HUDEP-2 (cell line): ENCODE measurements around the gene GBE1.
A peak's percentile ranks its signal among the peaks of the same experiment; 100 is the strongest.

ENCODE experiments used
- DNase-seq, 76 experiments: peaks; one replicate each; lab custom pipeline; 2025; ENCODE audit not compliant: unreplicated experiment in 76 of 76; lab: John Stamatoyannopoulos, UW

GBE1 gene

GRCh38 chr3:81709606-81710005 lies 51.8 kb downstream of the GBE1 start:
- no peak for DNase-seq

- DNase-seq: no peak
Measured at GRCh38 chr3:81707996-81708395, 53.4 kb downstream of the GBE1 start.

- no peak for DNase-seq
Measured at GRCh38 chr3:81702126-81702525, 59.3 kb downstream of the GBE1 start.

GRCh38 chr3:81699536-81700320 lies 61.7 kb downstream of the GBE1 start:
- peak in 36 of 76 experiments; percentile 1 to 64 (median 16) for DNase-seq

GRCh38 chr3:81696090-81696489 lies 65.4 kb downstream of the GBE1 start:
- no peak for DNase-seq

GRCh38 chr3:81695302-81695701 lies 66.1 kb downstream of the GBE1 start:
- DNase-seq: no peak

- no peak for DNase-seq
Measured at GRCh38 chr3:81694662-81695061, 66.8 kb downstream of the GBE1 start.

GRCh38 chr3:81692766-81693165 lies 68.7 kb downstream of the GBE1 start:
- DNase-seq: no peak

GRCh38 chr3:81689617-81690016 lies 71.8 kb downstream of the GBE1 start:
- no peak for DNase-seq

- DNase-seq: peak in 1 of 76 experiments; percentile 15
Measured at GRCh38 chr3:81684751-81685395, 76.6 kb downstream of the GBE1 start.

- no peak for DNase-seq
Measured at GRCh38 chr3:81676706-81677456, 84.6 kb downstream of the GBE1 start.

- DNase-seq: no peak
Measured at GRCh38 chr3:81674690-81675089, 86.8 kb downstream of the GBE1 start.

GRCh38 chr3:81668283-81668682 lies 93.2 kb downstream of the GBE1 start:
- no peak for DNase-seq

- peak in 10 of 76 experiments; percentile 2 to 11 (median 5) for DNase-seq
Measured at GRCh38 chr3:81666502-81667121, 94.8 kb downstream of the GBE1 start.

- no peak for DNase-seq
Measured at GRCh38 chr3:81663114-81663513, 98.3 kb downstream of the GBE1 start.

GRCh38 chr3:81660036-81660435 lies 101.4 kb downstream of the GBE1 start:
- DNase-seq: no peak

GRCh38 chr3:81658322-81658997 lies 103.0 kb downstream of the GBE1 start:
- DNase-seq: no peak

GRCh38 chr3:81651139-81651538 lies 110.3 kb downstream of the GBE1 start:
- no peak for DNase-seq

- no peak for DNase-seq
Measured at GRCh38 chr3:81650187-81650586, 111.3 kb downstream of the GBE1 start.

- DNase-seq: no peak
Measured at GRCh38 chr3:81645248-81645647, 116.2 kb downstream of the GBE1 start.
